GM23338 (cell line): ENCODE results near the gene CHST11. TPM values are rescaled to one million over a fixed set of nuclear protein-coding genes. Genes with fewer than 3 reads are reported as not detected.

ENCODE experiments used
- ATAC-seq: fragments of 200-7000 bp; cut with Tn5 transposase; 3 replicates; pipeline ENCODE4 v1.9.1; 2020
- DNase-seq: peaks from one replicate; pipeline ENCODE4 v3.0.0-alpha.2; 2015; ENCODE audit warnings: low spot score
- H2AFZ ChIP-seq: fragments of 200-600 bp; sonication (generic); 2 replicates; pipeline ENCODE4 v1.8.0; 2016; ENCODE audit warnings: antibody characterized with exemption, mild to moderate bottlenecking, moderate library complexity
- H3F3A ChIP-seq: fragments of 200-600 bp; sonication (generic); replicated peaks from 2 replicates; pipeline ENCODE4 v1.8.0; 2017; ENCODE audit warnings: antibody characterized with exemption, mixed run types, low read depth
- H3K27ac ChIP-seq: fragments of 200-600 bp; sonication (generic); 2 replicates; pipeline ENCODE4 v1.6.1; 2016; ENCODE audit warnings: low read depth
- H3K27me3 ChIP-seq: fragments of 200-600 bp; sonication (generic); 2 replicates; pipeline ENCODE4 v1.8.0; 2016; ENCODE audit warnings: mild to moderate bottlenecking, mixed run types, moderate library complexity; ENCODE audit not compliant: insufficient read depth
- H3K36me3 ChIP-seq: fragments of 200-600 bp; sonication (generic); 2 replicates; pipeline ENCODE4 v1.8.0; 2016; ENCODE audit warnings: mild to moderate bottlenecking; ENCODE audit not compliant: insufficient read depth
- H3K4me1 ChIP-seq: fragments of 200-600 bp; sonication (generic); 2 replicates; pipeline ENCODE4 v1.8.0; 2016; ENCODE audit warnings: mild to moderate bottlenecking, moderate library complexity; ENCODE audit not compliant: insufficient read depth
- H3K4me2 ChIP-seq: fragments of 200-600 bp; sonication (generic); 2 replicates; pipeline ENCODE4 v1.7.1; 2017; ENCODE audit warnings: mixed run types
- H3K4me3 ChIP-seq: fragments of 200-600 bp; sonication (generic); 2 replicates; pipeline ENCODE4 v1.6.1; 2016; ENCODE audit warnings: mixed run types
- H3K79me2 ChIP-seq: fragments of 200-600 bp; sonication (generic); replicated peaks from 2 replicates; pipeline ENCODE4 v1.8.0; 2017; ENCODE audit warnings: mild to moderate bottlenecking; ENCODE audit not compliant: insufficient read depth
- H3K9me2 ChIP-seq: fragments of 200-600 bp; sonication (generic); 2 replicates; pipeline ENCODE4 v1.8.0; 2017; ENCODE audit not compliant: insufficient read depth
- H4K20me1 ChIP-seq: fragments of 200-600 bp; sonication (generic); replicated peaks from 2 replicates; pipeline ENCODE4 v1.8.0; 2017; ENCODE audit warnings: mild to moderate bottlenecking; ENCODE audit not compliant: insufficient read depth
- H3K27ac Mint-ChIP-seq: 2 replicates; pipeline ENCODE4 v1.8.0; 2020; ENCODE audit warnings: inconsistent platforms, mild to moderate bottlenecking, moderate library complexity, mixed read lengths
- H3K27me3 Mint-ChIP-seq: 3 replicates; pipeline ENCODE4 v1.8.0; 2022; ENCODE audit warnings: low read depth, mild to moderate bottlenecking, moderate library complexity, mixed read lengths, inconsistent platforms; ENCODE audit not compliant: insufficient read depth, poor library complexity
- H3K36me3 Mint-ChIP-seq: 3 replicates; pipeline ENCODE4 v1.8.0; 2021; ENCODE audit warnings: low read depth, mild to moderate bottlenecking, inconsistent platforms, moderate library complexity, mixed read lengths
- H3K4me1 Mint-ChIP-seq: 3 replicates; pipeline ENCODE4 v1.8.0; 2020; ENCODE audit warnings: mild to moderate bottlenecking, inconsistent platforms, mixed read lengths
- H3K4me3 Mint-ChIP-seq: 3 replicates; pipeline ENCODE4 v1.8.0; 2021; ENCODE audit warnings: moderate library complexity, mild to moderate bottlenecking, inconsistent platforms, mixed read lengths
- H3K9me3 Mint-ChIP-seq: 3 replicates; pipeline ENCODE4 v1.8.0; 2020; ENCODE audit warnings: moderate library complexity, mild to moderate bottlenecking, inconsistent platforms, mixed read lengths
- CREB1 ChIP-seq: fragments of 250-450 bp; sonication (Bioruptor Pico); IDR thresholded peaks from 2 replicates; pipeline ENCODE4 v1.5.0; 2020; ENCODE audit warnings: low read depth, mild to moderate bottlenecking, moderate library complexity
- CTCF ChIP-seq, 2 experiments: fragments of 200-600 bp in 1 of 2; sonication (generic) in 1 of 2; conservative IDR thresholded peaks; 2 replicates each; pipeline versions ENCODE4 v1.5.1 to v1.6.1; 2016 to 2017; ENCODE audit warnings: antibody characterized with exemption in 2 of 2, low read depth in 2 of 2, mild to moderate bottlenecking in 2 of 2, moderate library complexity in 1 of 2
- EZH2 ChIP-seq: fragments of 200-600 bp; sonication (generic); IDR thresholded peaks from one replicate; pipeline ENCODE4 v1.8.0; 2017; ENCODE audit warnings: antibody characterized with exemption, mild to moderate bottlenecking, low read depth; ENCODE audit not compliant: unreplicated experiment
- EZH2phosphoT487 ChIP-seq: fragments of 200-600 bp; sonication (generic); IDR thresholded peaks from one replicate; pipeline ENCODE4 v1.8.1; 2018; ENCODE audit warnings: antibody characterized with exemption; ENCODE audit not compliant: unreplicated experiment
- JUNB ChIP-seq: IDR thresholded peaks from one replicate; pipeline ENCODE4 v1.6.1; 2016; ENCODE audit warnings: antibody characterized with exemption; ENCODE audit not compliant: unreplicated experiment
- NANOG ChIP-seq: IDR thresholded peaks from 2 replicates; pipeline ENCODE4 v1.6.1; 2016; ENCODE audit warnings: antibody characterized with exemption, borderline replicate concordance
- POLR2AphosphoS5 ChIP-seq: IDR thresholded peaks from 2 replicates; pipeline ENCODE4 v1.6.1; 2016; ENCODE audit warnings: antibody characterized with exemption, low read depth
- REST ChIP-seq: IDR thresholded peaks from one replicate; pipeline ENCODE4 v1.6.1; 2018; ENCODE audit warnings: antibody characterized with exemption; ENCODE audit not compliant: unreplicated experiment
- STAT1 ChIP-seq: IDR thresholded peaks from one replicate; pipeline ENCODE4 v1.6.1; 2016; ENCODE audit warnings: antibody characterized with exemption; ENCODE audit not compliant: unreplicated experiment
- ZNF114 ChIP-seq: fragments of 250-450 bp; sonication (Bioruptor Pico); IDR thresholded peaks from 2 replicates; pipeline ENCODE4 v1.5.0; 2020; ENCODE audit warnings: mild to moderate bottlenecking, moderate library complexity
- ZNF331 ChIP-seq: fragments of 250-450 bp; sonication (Bioruptor Pico); IDR thresholded peaks from 2 replicates; pipeline ENCODE4 v1.5.0; 2020; ENCODE audit warnings: low read depth, mild to moderate bottlenecking, moderate library complexity
- polyA plus RNA-seq: library from polyadenylated mRNA; unstranded; fragments of >200 nt; fragmentation: Nextera tagmentation; extraction: Ambion mirVana; gene quantifications from 2 replicates; pipeline ENCODE4 v1.2.1, GENCODE V29; 2016
- total RNA-seq: library from RNA; depleted of rRNA; stranded (reverse); fragments of >200 nt; shearing (Covaris generic); gene quantifications from 2 replicates; pipeline ENCODE4 v1.2.3, GENCODE V29; 2014

The CHST11 gene
- total and polyA plus RNA-seq, 2 experiments from 2014 or later = 7.7 to 25.7 TPM

- Histone ChIP-seq H4K20me1 (peaks cover 7% of the 10 kb centered on the region; the same call in 1 of the 2 replicates), H3K27me3 (peaks cover 40% of the 10 kb centered on the region), H2AFZ (peak overlapping the region; percentile 56; the same call in 1 of the 2 replicates), H3K79me2 (peaks cover 15% of the 10 kb centered on the region), H3K36me3 (no peaks in the 10 kb centered on the region), H3K9me2 (no peaks in the 10 kb centered on the region), H3K4me2 (no peak overlapping the region), H3F3A (0 out of 2 replicates have a peak, but pooled peaks cover 9% of the 10 kb centered on the region), H3K4me1 (peaks cover 25% of the 10 kb centered on the region), H3K4me3 (no peak overlapping the region), H3K27ac (no peak overlapping the region)
- peaks cover 34% of the 10 kb centered on the region for H3K4me1 Mint-ChIP-seq
- H3K27ac Mint-ChIP-seq = no peak overlapping the region
- no peak for TF ChIP-seq CREB1 (CRISPR knock-in tag)
- no peak for TF ChIP-seq STAT1
- TF ChIP-seq NANOG = no peak
- TF ChIP-seq ZNF331 = no peak
- no peak for TF ChIP-seq EZH2
- no peak for TF ChIP-seq REST
- no peaks in the 10 kb centered on the region; the same call in 2 of the 3 replicates for H3K9me3 Mint-ChIP-seq
- no peak overlapping the region for H3K4me3 Mint-ChIP-seq
- no peak for ATAC-seq
- H3K36me3 Mint-ChIP-seq = no peaks in the 10 kb centered on the region; the same call in 2 of the 3 replicates
- H3K27me3 Mint-ChIP-seq = peaks cover 39% of the 10 kb centered on the region
- no peak for DNase-seq
Observed at GRCh38 chr12:104454997-104455396, 1.8 kb upstream of the CHST11 start.

- Mint-ChIP-seq H3K36me3 (no peaks in the 10 kb centered on the region; the same call in 2 of the 3 replicates), H3K4me1 (peaks cover 38% of the 10 kb centered on the region), H3K4me3 (peak overlapping the region; percentile 90), H3K27ac (no peak overlapping the region), H3K9me3 (no peaks in the 10 kb centered on the region; the same call in 2 of the 3 replicates), H3K27me3 (peaks cover 42% of the 10 kb centered on the region)
- Histone ChIP-seq H3K79me2 (peaks cover 23% of the 10 kb centered on the region), H3K36me3 (no peaks in the 10 kb centered on the region), H3K4me2 (peak overlapping the region; percentile 81), H3K27me3 (peaks cover 41% of the 10 kb centered on the region), H2AFZ (peak overlapping the region; percentile 97), H3K4me1 (peaks cover 26% of the 10 kb centered on the region), H3K9me2 (no peaks in the 10 kb centered on the region), H3K27ac (no peak overlapping the region), H3K4me3 (peak overlapping the region; percentile 99), H3F3A (0 out of 2 replicates have a peak, but pooled peaks cover 9% of the 10 kb centered on the region), H4K20me1 (peaks cover 7% of the 10 kb centered on the region; the same call in 1 of the 2 replicates)
- DNase-seq (no peak), ATAC-seq (no peak)
- TF ChIP-seq EZH2phosphoT487 (no peak), ZNF114 (CRISPR knock-in tag) (no peak), ZNF331 (no peak), JUNB (no peak), NANOG (no peak), CTCF (conservative IDR thresholded peaks at IDR 0.05; ENCODE audit: low read depth in 2 of 2) (no peak), POLR2AphosphoS5 (no peak), EZH2 (no peak)
Observed at GRCh38 chr12:104455578-104456416, 951 bp upstream of the CHST11 start.
